Activated CD4-positive, alpha-beta T cell treated with anti-CD3 and anti-CD28 coated beads, Interleukin-2, amount 10 ng/mL, durations not matched to agents 24 days and 14 days (primary cell): Measurements from ENCODE around the gene CEP295NL. TPM values are rescaled to one million over a fixed set of nuclear protein-coding genes. Genes with fewer than 3 reads are reported as not detected.
"Not testable (repeated sequence)": the region's sequence is repeated elsewhere in the genome, so short reads cannot be mapped to it uniquely, and the experiment has no call there.

Experiments used
- DNase-seq: peaks from one replicate; pipeline ENCODE4 v3.0.0; 2022
- H3K27ac Mint-ChIP-seq: one replicate; pipeline ENCODE4 v1.8.0; 2022; ENCODE audit warnings: mild to moderate bottlenecking, mixed read lengths
- H3K27me3 Mint-ChIP-seq: one replicate; pipeline ENCODE4 v1.8.0; 2022; ENCODE audit warnings: mixed read lengths
- H3K36me3 Mint-ChIP-seq: one replicate; pipeline ENCODE4 v1.8.0; 2022; ENCODE audit warnings: low read depth, mild to moderate bottlenecking, mixed read lengths
- H3K4me1 Mint-ChIP-seq: one replicate; pipeline ENCODE4 v1.8.0; 2021; ENCODE audit warnings: mixed read lengths
- H3K4me3 Mint-ChIP-seq: one replicate; pipeline ENCODE4 v1.8.0; 2022; ENCODE audit warnings: mild to moderate bottlenecking, moderate library complexity, mixed read lengths
- H3K9me3 Mint-ChIP-seq: one replicate; pipeline ENCODE4 v1.8.0; 2021; ENCODE audit warnings: mixed read lengths
- intact Hi-C: fragments of 100-400 bp; cut with micrococcal nuclease; formaldehyde crosslinking; loops from one replicate; pipeline ENCODE4 v1.15.1; 2023
- total RNA-seq: library from RNA; stranded (reverse); gene quantifications from 2 replicates; pipeline ENCODE4 v1.2.3, GENCODE V29; 2022

CEP295NL gene
- total RNA-seq, 1 donor from 2014 or later: 0.56 TPM

- peak overlapping the region; percentile 45 for H3K27ac Mint-ChIP-seq
- H3K36me3 Mint-ChIP-seq: no peaks in the 10 kb centered on the region
- H3K9me3 Mint-ChIP-seq: no peaks in the 10 kb centered on the region
- no peak for DNase-seq
- no peak overlapping the region for H3K4me3 Mint-ChIP-seq
- peaks cover 7% of the 10 kb centered on the region for H3K27me3 Mint-ChIP-seq
- intact Hi-C loops: no loop called here
- H3K4me1 Mint-ChIP-seq: peaks cover 19% of the 10 kb centered on the region
These were observed 19.9 kb downstream of the CEP295NL start for GRCh38 chr17:78883089-78883532.

DNA sequence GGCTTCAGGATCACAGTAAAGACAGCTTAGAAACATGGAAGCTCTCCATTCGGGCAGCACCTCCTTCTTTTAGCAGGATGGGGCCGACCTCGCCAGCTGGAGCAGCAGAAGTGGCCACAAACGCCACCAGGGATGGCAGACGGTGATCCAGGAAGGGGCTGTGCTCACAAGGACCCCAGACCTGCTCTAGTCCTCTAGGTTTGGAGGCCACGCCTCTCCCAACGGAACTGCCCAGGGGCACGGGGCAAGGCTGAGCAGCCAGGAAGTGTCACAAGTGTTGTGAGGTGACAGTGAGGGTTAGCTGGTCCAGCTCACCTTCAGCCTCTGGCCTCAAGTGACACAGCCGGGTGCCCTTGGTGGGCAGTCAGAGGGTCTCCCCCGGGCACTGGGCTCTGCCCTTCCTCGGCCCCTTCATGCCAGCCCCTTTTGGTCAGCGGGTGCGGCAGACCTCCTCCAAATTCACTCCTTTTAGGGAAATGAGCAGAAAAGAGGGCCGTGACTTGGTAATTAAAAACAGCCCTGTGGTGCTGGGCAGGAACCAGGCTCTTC is 20.4 kb downstream of the CEP295NL start:
- H3K27me3 Mint-ChIP-seq: peaks cover 4% of the 10 kb centered on the region
- no peaks in the 10 kb centered on the region for H3K9me3 Mint-ChIP-seq
- H3K27ac Mint-ChIP-seq: no peak overlapping the region
- no peak overlapping the region for H3K4me3 Mint-ChIP-seq
- intact Hi-C loops: no loop called here
- DNase-seq: no peak
- H3K4me1 Mint-ChIP-seq: peaks cover 19% of the 10 kb centered on the region
- H3K36me3 Mint-ChIP-seq: no peaks in the 10 kb centered on the region

GRCh38 chr17:78879635-78880186 is 23.3 kb downstream of the CEP295NL start:
- Mint-ChIP-seq H3K9me3 (no peaks in the 10 kb centered on the region), H3K36me3 (no peaks in the 10 kb centered on the region), H3K27ac (peak overlapping the region; percentile 56), H3K4me1 (peaks cover 19% of the 10 kb centered on the region), H3K27me3 (peaks cover 11% of the 10 kb centered on the region), H3K4me3 (peak overlapping the region; percentile 40)
- DNase-seq: peak; percentile 71
- intact Hi-C loops: no loop called here

GRCh38 chr17:78878871-78879527 is 24.0 kb downstream of the CEP295NL start:
- no peak for DNase-seq
- Mint-ChIP-seq H3K4me3 (peak overlapping the region; percentile 40), H3K27me3 (peaks cover 11% of the 10 kb centered on the region), H3K27ac (peak overlapping the region; percentile 56), H3K9me3 (no peaks in the 10 kb centered on the region), H3K4me1 (peaks cover 19% of the 10 kb centered on the region), H3K36me3 (no peaks in the 10 kb centered on the region)
- intact Hi-C loops: no loop called here

DNA sequence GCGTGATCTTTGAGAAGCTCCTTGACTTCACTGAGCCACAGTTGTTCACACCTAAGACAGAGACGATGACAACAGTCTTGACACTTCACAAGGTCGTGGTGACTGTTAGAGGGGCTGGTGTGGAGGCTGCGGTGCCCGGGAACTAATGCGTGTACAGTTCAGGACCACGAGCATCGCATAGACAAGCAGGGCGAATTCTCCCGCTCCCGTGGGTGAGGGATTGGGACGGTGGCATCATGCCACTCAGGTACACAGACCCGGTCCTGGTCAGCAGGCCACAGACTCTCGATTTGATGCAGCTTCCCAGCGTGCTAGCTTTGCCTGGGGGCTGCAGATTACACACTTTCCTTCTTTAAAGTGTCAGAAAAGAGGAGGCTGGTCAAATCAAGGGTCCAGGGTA is 24.7 kb downstream of the CEP295NL start:
- peaks cover 18% of the 10 kb centered on the region for H3K4me1 Mint-ChIP-seq
- peaks cover 11% of the 10 kb centered on the region for H3K27me3 Mint-ChIP-seq
- peak overlapping the region; percentile 51 for H3K4me3 Mint-ChIP-seq
- no peaks in the 10 kb centered on the region for H3K36me3 Mint-ChIP-seq
- H3K27ac Mint-ChIP-seq: no peak overlapping the region
- DNase-seq: no peak
- H3K9me3 Mint-ChIP-seq: no peaks in the 10 kb centered on the region
- intact Hi-C loops: no loop called here

- H3K27me3 Mint-ChIP-seq, DNase-seq, H3K4me3 Mint-ChIP-seq, intact Hi-C loops, H3K36me3 Mint-ChIP-seq, H3K27ac Mint-ChIP-seq, H3K9me3 Mint-ChIP-seq: not testable (repeated sequence)
- H3K4me1 Mint-ChIP-seq: peaks cover 14% of the 10 kb centered on the region
These were observed 26.0 kb downstream of the CEP295NL start for GRCh38 chr17:78876954-78877517.

GRCh38 chr17:78876094-78876597 is 26.9 kb downstream of the CEP295NL start:
- no peak overlapping the region for H3K4me3 Mint-ChIP-seq
- H3K36me3 Mint-ChIP-seq: no peaks in the 10 kb centered on the region
- intact Hi-C loops: no loop called here
- H3K9me3 Mint-ChIP-seq: no peaks in the 10 kb centered on the region
- H3K4me1 Mint-ChIP-seq: peaks cover 14% of the 10 kb centered on the region
- no peak overlapping the region for H3K27ac Mint-ChIP-seq
- DNase-seq: no peak
- H3K27me3 Mint-ChIP-seq: peaks cover 9% of the 10 kb centered on the region

- Mint-ChIP-seq H3K27me3 (peaks cover 9% of the 10 kb centered on the region), H3K27ac (no peak overlapping the region), H3K9me3 (no peaks in the 10 kb centered on the region), H3K4me3 (no peak overlapping the region), H3K4me1 (peaks cover 14% of the 10 kb centered on the region), H3K36me3 (no peaks in the 10 kb centered on the region)
- no peak for DNase-seq
- intact Hi-C loops: no loop called here
These were observed 27.5 kb downstream of the CEP295NL start for GRCh38 chr17:78875363-78876093.

GRCh38 chr17:78873519-78874340 is 29.3 kb downstream of the CEP295NL start:
- H3K4me3 Mint-ChIP-seq: no peak overlapping the region
- H3K27ac Mint-ChIP-seq: no peak overlapping the region
- no peaks in the 10 kb centered on the region for H3K36me3 Mint-ChIP-seq
- peaks cover 1% of the 10 kb centered on the region for H3K4me1 Mint-ChIP-seq
- peaks cover 7% of the 10 kb centered on the region for H3K27me3 Mint-ChIP-seq
- intact Hi-C loops: no loop called here
- no peak for DNase-seq
- H3K9me3 Mint-ChIP-seq: no peaks in the 10 kb centered on the region

DNA sequence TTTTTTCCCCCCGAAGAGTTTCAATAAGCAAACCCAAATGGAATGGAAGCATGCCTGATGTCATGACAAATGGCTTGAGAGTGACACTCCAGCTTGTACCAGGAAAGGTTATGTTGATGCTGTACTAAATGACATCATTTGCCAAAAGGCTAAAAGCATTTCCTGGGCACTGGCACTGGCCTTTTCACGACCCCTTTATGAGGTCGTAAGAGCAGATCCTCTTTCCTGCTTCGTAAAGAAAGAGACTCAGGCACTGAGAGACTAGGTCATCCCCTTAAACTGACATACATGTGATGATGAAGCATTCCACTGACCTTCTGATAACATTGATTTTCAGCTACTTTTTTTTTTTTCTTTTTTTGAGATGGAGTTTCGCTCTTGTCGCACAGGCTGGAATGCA is 30.5 kb downstream of the CEP295NL start:
- no peak for DNase-seq
- Mint-ChIP-seq H3K36me3 (no peaks in the 10 kb centered on the region), H3K4me3 (no peak overlapping the region), H3K27ac (no peak overlapping the region), H3K9me3 (no peaks in the 10 kb centered on the region), H3K4me1 (no peaks in the 10 kb centered on the region), H3K27me3 (peaks cover 7% of the 10 kb centered on the region)
- intact Hi-C loops: no loop called here

DNA sequence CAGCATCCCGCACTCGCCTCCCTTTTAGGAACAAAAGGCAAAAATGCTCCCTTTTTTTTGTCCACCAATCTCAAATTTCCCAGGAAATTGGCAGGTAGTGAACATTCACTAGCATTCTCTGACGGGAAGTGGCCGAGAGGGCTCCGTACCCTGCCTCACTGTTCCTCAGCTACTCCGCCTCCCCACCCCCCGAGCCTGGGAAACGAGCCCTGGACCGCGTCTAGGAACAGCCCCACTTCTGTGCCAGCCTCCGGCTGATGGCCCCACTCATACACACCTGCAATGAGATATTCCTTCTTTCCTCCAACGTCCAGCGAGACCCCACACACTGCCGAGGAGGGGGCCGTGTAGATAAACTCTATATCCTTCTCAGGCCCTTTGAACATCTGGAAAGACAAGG is 32.4 kb downstream of the CEP295NL start:
- H3K4me1 Mint-ChIP-seq: no peaks in the 10 kb centered on the region
- H3K27ac Mint-ChIP-seq: no peak overlapping the region
- H3K36me3 Mint-ChIP-seq: no peaks in the 10 kb centered on the region

DNA sequence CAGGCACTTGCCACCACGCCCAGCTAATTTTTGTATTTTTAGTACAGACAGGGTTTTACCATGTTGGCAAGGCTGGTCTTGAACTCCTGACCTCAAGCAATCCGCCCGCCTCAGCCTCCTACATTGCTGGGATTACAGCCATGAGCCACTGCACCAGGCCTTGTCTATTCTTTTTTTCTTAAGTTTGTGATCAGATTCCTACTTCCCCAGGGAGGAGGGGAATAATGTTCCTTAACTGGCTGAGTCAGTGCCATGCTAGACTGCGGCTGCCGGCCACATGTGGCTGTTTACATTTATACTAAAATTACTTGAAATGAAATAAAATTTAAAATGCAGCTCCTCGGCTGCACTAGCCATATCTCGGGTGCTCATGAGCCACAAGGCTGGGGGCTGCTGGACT is 34.6 kb downstream of the CEP295NL start:
- Mint-ChIP-seq H3K27me3 (peaks cover 6% of the 10 kb centered on the region), H3K4me1 (peaks cover 2% of the 10 kb centered on the region), H3K36me3 (no peaks in the 10 kb centered on the region), H3K27ac (no peak overlapping the region), H3K4me3 (no peak overlapping the region), H3K9me3 (no peaks in the 10 kb centered on the region)
- DNase-seq: no peak
- intact Hi-C loops: no loop called here

More for the DNA sequence above, 32.4 kb downstream of the CEP295NL start:
- Mint-ChIP-seq H3K27me3 (peaks cover 1% of the 10 kb centered on the region), H3K9me3 (no peaks in the 10 kb centered on the region), H3K4me3 (no peak overlapping the region)
- DNase-seq: no peak
- intact Hi-C loops: no loop called here

- H3K27me3 Mint-ChIP-seq, DNase-seq, H3K9me3 Mint-ChIP-seq, H3K36me3 Mint-ChIP-seq, H3K4me3 Mint-ChIP-seq, H3K27ac Mint-ChIP-seq, H3K4me1 Mint-ChIP-seq: not testable (repeated sequence)
- intact Hi-C loops: loop anchor here (2.0 kb wide), 1 partner anchor 58 kb away; the partner anchor contains the start of gene TIMP2
These were observed 36.0 kb downstream of the CEP295NL start for GRCh38 chr17:78867046-78867445.
